Right lobe of liver (tissue), 6 donors: ENCODE measurements around the gene SV2B. TPM values are rescaled to one million over a fixed set of nuclear protein-coding genes. Genes with fewer than 3 reads are reported as not detected.

Source experiments
- ATAC-seq, 4 donors: fragments of 200-7000 bp; cut with Tn5 transposase; one replicate each; pipeline ENCODE4 v1.9.1; 2020; ENCODE audit warnings: mild to moderate bottlenecking in 4 of 4, moderate library complexity in 4 of 4
- DNase-seq, 3 donors: peaks; one replicate each; pipeline ENCODE4 v3.0.0-alpha.2; 2020
- H3K27ac ChIP-seq, 3 donors: fragments of 200-600 bp; one replicate each; pipeline ENCODE4 v1.8.0; 2022
- H3K27me3 ChIP-seq, 2 donors: fragments of 200-600 bp; one replicate each; pipeline ENCODE4 v1.8.0; 2022
- H3K36me3 ChIP-seq, 4 donors: fragments of 200-600 bp; sonication (generic) in 1 of 4; one replicate each; pipeline versions ENCODE4 v1.5.1 to v1.8.0; 2017 to 2022; ENCODE audit warnings: control low read depth in 1 of 4
- H3K4me1 ChIP-seq, 4 donors: fragments of 200-600 bp; sonication (generic) in 1 of 4; one replicate each; pipeline versions ENCODE4 v1.5.1 to v1.8.0; 2017 to 2022; ENCODE audit warnings: control low read depth in 1 of 4
- H3K4me3 ChIP-seq, 3 donors: fragments of 200-600 bp; one replicate each; pipeline ENCODE4 v1.8.0; 2022
- H3K9me3 ChIP-seq, 4 donors: fragments of 200-600 bp; sonication (generic) in 1 of 4; one replicate each; pipeline versions ENCODE4 v1.5.1 to v1.8.0; 2017 to 2022; ENCODE audit warnings: control low read depth in 1 of 4
- CTCF ChIP-seq, 4 donors: fragments of 200-600 bp in 3 of 4; fragments of 450-650 bp in 1 of 4; IDR thresholded peaks; one replicate each; pipeline versions ENCODE4 v1.5.1 to v1.8.0; 2016 to 2022; ENCODE audit warnings: antibody characterized with exemption in 4 of 4, mild to moderate bottlenecking in 2 of 4
- POLR2A ChIP-seq: fragments of 450-650 bp; IDR thresholded peaks from one replicate; pipeline ENCODE4 v1.6.1; 2017; ENCODE audit warnings: antibody characterized with exemption, mild to moderate bottlenecking
- WGBS: methylation state at CpG from one replicate; pipeline ENCODE4 v1.1.6; 2018; ENCODE audit warnings: low coverage, low lambda C conversion rate; ENCODE audit not compliant: insufficient coverage; ENCODE audit errors: missing lambda C conversion rate; 5-methylcytosine and 5-hydroxymethylcytosine counted together
- intact Hi-C, 2 donors: fragments of 100-400 bp; cut with DNase I; formaldehyde crosslinking; loops; one replicate each; pipeline versions ENCODE4 v1.11.2 to v1.14.1; 2022
- total RNA-seq, 6 experiments: library from RNA; depleted of rRNA in 2 of 6; stranded (reverse); fragments of >200 nt in 2 of 6; fragmentation: NEBNext Ultra II Directional in 3 of 6; extraction: Animal tissue kit (Norgen Biotek cat#: 25700) in 3 of 6; gene quantifications; one replicate each; pipeline versions ENCODE4 v1.1.0 to v1.2.4, GENCODE V29; 2016 to 2023
- donor health status: DM: no; HTN: yes; CAD: no.
- donor health status: DM: no; HTN: no; CAD: no.
- donor health status: DM: no; HTN: no; CAD: no.
- donor health status: DM: no; HTN: yes; CAD: no.
- donor health status: DM: no; HTN: yes; CAD: no.

The SV2B gene
- total RNA-seq, 6 experiments from 2014 or later: 0.06 to 0.81 (median 0.18) TPM; not detected in 1

- TF ChIP-seq POLR2A: no peak
- no peak for TF ChIP-seq CTCF (IDR thresholded peaks at IDR 0.05)
- no peaks in the 10 kb centered on the region for H3K27me3 ChIP-seq
- 86% methylated on average over 1 of the region's 1 CpG for WGBS
- ATAC-seq (no peak), DNase-seq (no peak)
- H3K4me3 ChIP-seq: no peak overlapping the region
- intact Hi-C loops: no loop called here
- H3K27ac ChIP-seq: no peak overlapping the region
- H3K36me3 ChIP-seq: no peaks in the 10 kb centered on the region
- H3K4me1 ChIP-seq: peaks cover 0 to 5% (median 2%) of the 10 kb centered on the region in 4 donors
- H3K9me3 ChIP-seq: peaks cover 0 to 5% (median 0%) of the 10 kb centered on the region in 4 donors
Measured at GRCh38 chr15:91275844-91276243, 175.8 kb downstream of the SV2B start.

- no peak overlapping the region for H3K4me3 ChIP-seq
- no peak overlapping the region for H3K27ac ChIP-seq
- DNase-seq (no peak), ATAC-seq (no peak)
- intact Hi-C loops: no loop called here
- H3K9me3 ChIP-seq: peaks cover 0 to 5% (median 0%) of the 10 kb centered on the region in 4 donors
- 96% methylated on average over 2 of the region's 2 CpGs for WGBS
- H3K27me3 ChIP-seq: no peaks in the 10 kb centered on the region
- no peaks in the 10 kb centered on the region for H3K36me3 ChIP-seq
- H3K4me1 ChIP-seq: peaks cover 0 to 3% (median 0%) of the 10 kb centered on the region in 4 donors
- TF ChIP-seq CTCF (IDR thresholded peaks at IDR 0.05) (no peak), POLR2A (no peak)
Measured at GRCh38 chr15:91278951-91279350, 178.9 kb downstream of the SV2B start.

- whole genome bisulfite sequencing: 78% methylated on average over 4 of the region's 4 CpGs
- no peak for TF ChIP-seq POLR2A
- TF ChIP-seq CTCF (IDR thresholded peaks at IDR 0.05): no peak
- Histone ChIP-seq H3K36me3 (no peaks in the 10 kb centered on the region), H3K4me1 (peaks cover 0 to 3% (median 0%) of the 10 kb centered on the region in 4 donors), H3K4me3 (no peak overlapping the region), H3K9me3 (peaks cover 0 to 5% (median 0%) of the 10 kb centered on the region in 4 donors), H3K27me3 (no peaks in the 10 kb centered on the region), H3K27ac (no peak overlapping the region)
- intact Hi-C loops: no loop called here
- no peak for ATAC-seq
- no peak for DNase-seq
Measured at GRCh38 chr15:91279486-91279885, 179.4 kb downstream of the SV2B start.

- WGBS: 54% methylated on average over 4 of the region's 4 CpGs
- ATAC-seq: no peak
- Histone ChIP-seq H3K27me3 (no peaks in the 10 kb centered on the region), H3K36me3 (no peaks in the 10 kb centered on the region), H3K4me3 (no peak overlapping the region), H3K9me3 (no peaks in the 10 kb centered on the region), H3K4me1 (no peaks in the 10 kb centered on the region), H3K27ac (no peak overlapping the region)
- no peak for DNase-seq
- intact Hi-C loops: no loop called here
- TF ChIP-seq POLR2A: no peak
- TF ChIP-seq CTCF (IDR thresholded peaks at IDR 0.05): no peak
Measured at GRCh38 chr15:91281947-91282346, 181.9 kb downstream of the SV2B start.

GRCh38 chr15:91282486-91282885 lies 182.4 kb downstream of the SV2B start:
- Histone ChIP-seq H3K9me3 (no peaks in the 10 kb centered on the region), H3K27me3 (no peaks in the 10 kb centered on the region), H3K36me3 (no peaks in the 10 kb centered on the region), H3K4me3 (no peak overlapping the region), H3K4me1 (no peaks in the 10 kb centered on the region), H3K27ac (no peak overlapping the region)
- intact Hi-C loops: no loop called here
- TF ChIP-seq POLR2A: no peak
- 63% methylated on average over 1 of the region's 1 CpG for whole genome bisulfite sequencing
- no peak for ATAC-seq
- DNase-seq: no peak
